ENCODE measurements around the gene PRND. TPM values are rescaled to one million over a fixed set of nuclear protein-coding genes. Genes with fewer than 3 reads are reported as not detected.

PRND gene
- total RNA-seq, 1 donor from 2014 or later: not detected

DNA sequence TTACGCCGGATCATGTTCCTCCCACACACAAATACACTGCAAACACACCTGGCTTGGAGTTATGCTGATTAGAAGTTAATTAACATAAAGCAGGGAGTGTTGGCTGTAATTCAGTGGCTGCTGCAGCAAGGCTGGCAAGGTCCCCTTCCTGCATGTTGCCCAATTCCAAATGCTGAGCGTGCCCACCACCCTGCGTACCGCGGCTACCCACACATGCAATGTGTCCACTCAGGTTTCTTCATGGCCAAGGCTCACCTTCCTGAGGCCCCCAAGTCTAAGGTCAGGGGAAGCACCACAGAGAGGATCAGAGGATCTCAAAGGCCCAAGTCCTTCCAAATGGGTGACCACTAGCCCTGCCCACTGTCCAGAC, 11.6 kb upstream of the PRND start:
- TF ChIP-seq, protein P1, sequence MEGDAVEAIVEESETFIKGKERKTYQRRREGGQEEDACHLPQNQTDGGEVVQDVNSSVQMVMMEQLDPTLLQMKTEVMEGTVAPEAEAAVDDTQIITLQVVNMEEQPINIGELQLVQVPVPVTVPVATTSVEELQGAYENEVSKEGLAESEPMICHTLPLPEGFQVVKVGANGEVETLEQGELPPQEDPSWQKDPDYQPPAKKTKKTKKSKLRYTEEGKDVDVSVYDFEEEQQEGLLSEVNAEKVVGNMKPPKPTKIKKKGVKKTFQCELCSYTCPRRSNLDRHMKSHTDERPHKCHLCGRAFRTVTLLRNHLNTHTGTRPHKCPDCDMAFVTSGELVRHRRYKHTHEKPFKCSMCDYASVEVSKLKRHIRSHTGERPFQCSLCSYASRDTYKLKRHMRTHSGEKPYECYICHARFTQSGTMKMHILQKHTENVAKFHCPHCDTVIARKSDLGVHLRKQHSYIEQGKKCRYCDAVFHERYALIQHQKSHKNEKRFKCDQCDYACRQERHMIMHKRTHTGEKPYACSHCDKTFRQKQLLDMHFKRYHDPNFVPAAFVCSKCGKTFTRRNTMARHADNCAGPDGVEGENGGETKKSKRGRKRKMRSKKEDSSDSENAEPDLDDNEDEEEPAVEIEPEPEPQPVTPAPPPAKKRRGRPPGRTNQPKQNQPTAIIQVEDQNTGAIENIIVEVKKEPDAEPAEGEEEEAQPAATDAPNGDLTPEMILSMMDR (IDR thresholded peaks at IDR 0.05; ENCODE audit: partially characterized antibody, unreplicated experiment): no peak
- DNase-seq: no peak
- Mint-ChIP-seq H3K27ac (ENCODE audit: unreplicated experiment) (no peak overlapping the region), H3K4me3 (ENCODE audit: unreplicated experiment) (no peak overlapping the region), H3K9me3 (ENCODE audit: unreplicated experiment) (no peaks in the 10 kb centered on the region), H3K36me3 (ENCODE audit: unreplicated experiment) (no peaks in the 10 kb centered on the region), H3K27me3 (ENCODE audit: unreplicated experiment) (no peaks in the 10 kb centered on the region), H3K4me1 (ENCODE audit: low read depth, unreplicated experiment) (no peaks in the 10 kb centered on the region)

DNA sequence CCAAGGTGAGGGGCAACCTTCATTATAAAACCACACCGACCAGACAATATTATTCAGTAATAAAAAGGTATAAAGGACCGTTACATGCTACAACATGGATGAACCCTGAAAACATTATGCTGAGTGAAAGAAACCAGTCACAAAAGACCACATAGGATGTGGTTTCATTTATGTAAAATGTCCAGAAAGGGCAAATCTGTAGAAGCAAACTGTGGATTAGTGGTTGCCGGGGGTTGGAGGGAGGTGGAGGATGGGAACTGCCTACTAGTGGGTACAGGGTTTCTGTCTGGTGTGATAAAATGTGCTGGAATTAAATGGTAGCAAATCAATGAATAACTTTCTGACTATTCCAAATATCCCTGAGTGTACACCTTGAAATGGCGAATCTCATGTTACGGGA, 10.2 kb upstream of the PRND start:
- Mint-ChIP-seq H3K27me3 (ENCODE audit: unreplicated experiment) (no peaks in the 10 kb centered on the region), H3K4me3 (ENCODE audit: unreplicated experiment) (no peak overlapping the region), H3K27ac (ENCODE audit: unreplicated experiment) (no peak overlapping the region), H3K9me3 (ENCODE audit: unreplicated experiment) (no peaks in the 10 kb centered on the region), H3K4me1 (ENCODE audit: low read depth, unreplicated experiment) (no peaks in the 10 kb centered on the region), H3K36me3 (ENCODE audit: unreplicated experiment) (no peaks in the 10 kb centered on the region)
- no peak for DNase-seq
- TF ChIP-seq, protein P1 (IDR thresholded peaks at IDR 0.05; ENCODE audit: partially characterized antibody, unreplicated experiment): no peak

DNA sequence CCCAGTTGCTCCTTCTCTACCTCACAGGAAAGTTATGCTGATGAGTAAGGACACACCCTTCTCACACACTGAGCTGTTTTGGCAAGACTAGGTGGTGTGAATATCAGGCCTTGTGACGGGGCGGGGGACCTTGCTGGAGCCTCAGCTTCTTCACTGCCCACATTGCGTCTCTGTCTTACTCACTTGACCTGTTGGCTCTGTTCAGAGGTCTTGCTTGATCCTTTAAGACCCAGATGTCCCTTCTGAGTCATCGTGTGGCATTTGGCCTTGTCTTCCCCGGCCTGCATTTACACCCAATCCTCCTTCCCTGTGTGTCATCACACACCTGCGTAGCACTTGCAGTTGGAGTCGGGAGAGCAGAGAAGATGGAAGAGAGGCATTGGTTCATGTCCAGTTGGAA, 8.3 kb upstream of the PRND start:
- no peaks in the 10 kb centered on the region for H3K36me3 Mint-ChIP-seq (ENCODE audit: unreplicated experiment)
- TF ChIP-seq, protein P1 (IDR thresholded peaks at IDR 0.05; ENCODE audit: partially characterized antibody, unreplicated experiment): no peak
- H3K27ac Mint-ChIP-seq (ENCODE audit: unreplicated experiment): no peak overlapping the region
- no peaks in the 10 kb centered on the region for H3K4me1 Mint-ChIP-seq (ENCODE audit: low read depth, unreplicated experiment)
- H3K9me3 Mint-ChIP-seq (ENCODE audit: unreplicated experiment): no peaks in the 10 kb centered on the region
- no peak overlapping the region for H3K4me3 Mint-ChIP-seq (ENCODE audit: unreplicated experiment)
- no peak for DNase-seq
- peaks cover 2% of the 10 kb centered on the region for H3K27me3 Mint-ChIP-seq (ENCODE audit: unreplicated experiment)

DNA sequence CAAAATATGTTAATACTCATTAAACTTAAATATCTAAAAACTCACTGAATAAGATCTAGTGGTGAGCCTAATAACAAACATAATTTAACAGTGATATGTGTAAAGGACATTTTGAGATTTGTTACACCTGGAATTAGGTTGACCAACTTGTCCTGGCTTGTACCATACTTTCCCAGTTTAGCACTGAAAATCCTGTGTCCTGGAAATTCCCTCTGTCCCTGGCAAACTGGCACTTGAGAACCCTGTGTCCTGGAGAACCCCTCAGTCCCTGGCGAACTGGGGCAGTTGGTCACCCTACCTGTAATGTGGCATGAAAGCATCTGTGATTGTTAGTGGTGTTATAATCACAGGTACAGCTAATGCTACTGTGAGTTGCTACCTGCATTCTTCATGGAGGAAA, 6.9 kb upstream of the PRND start:
- TF ChIP-seq, protein P1 (IDR thresholded peaks at IDR 0.05; ENCODE audit: partially characterized antibody, unreplicated experiment): no peak
- H3K9me3 Mint-ChIP-seq (ENCODE audit: unreplicated experiment): no peaks in the 10 kb centered on the region

DNA sequence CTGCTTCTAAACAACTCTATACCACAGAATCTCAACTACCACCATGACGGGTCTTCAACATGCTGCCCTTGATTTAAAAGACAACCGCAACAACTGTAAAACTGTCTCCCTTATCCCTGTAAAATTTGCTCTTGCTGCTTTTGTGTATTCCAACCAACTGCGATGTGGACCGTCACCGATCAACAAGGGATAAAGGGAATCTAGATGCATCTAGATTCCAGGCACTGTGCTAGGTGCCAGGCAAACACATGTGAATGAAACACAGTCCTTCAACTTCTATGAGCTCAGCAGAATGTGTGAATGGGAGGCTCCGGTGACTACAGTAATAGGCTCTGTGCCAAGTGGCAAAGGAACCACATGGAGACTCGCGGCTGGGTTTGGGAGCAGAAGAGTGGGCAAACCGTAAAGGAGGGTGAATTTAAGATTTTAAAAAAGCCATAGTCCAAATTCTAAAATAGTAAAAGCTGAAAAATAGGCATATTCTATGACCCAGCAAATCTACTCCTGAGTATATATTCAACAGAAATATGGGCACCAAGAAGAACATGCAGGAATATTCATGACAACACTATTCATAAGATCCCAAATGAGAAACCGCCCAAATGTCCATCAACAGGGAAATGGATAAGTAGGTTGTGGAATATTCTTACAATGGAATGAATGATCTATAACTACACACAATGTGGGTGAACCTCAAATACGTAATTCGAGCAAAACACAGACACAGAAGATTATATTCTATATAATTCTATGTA, 3.7 kb upstream of the PRND start:
- no peak for DNase-seq
- TF ChIP-seq, protein P1 (IDR thresholded peaks at IDR 0.05; ENCODE audit: partially characterized antibody, unreplicated experiment): no peak
- H3K36me3 Mint-ChIP-seq (ENCODE audit: unreplicated experiment): no peaks in the 10 kb centered on the region

More for the DNA sequence above, 6.9 kb upstream of the PRND start:
- Mint-ChIP-seq H3K27me3 (ENCODE audit: unreplicated experiment) (peaks cover 2% of the 10 kb centered on the region), H3K27ac (ENCODE audit: unreplicated experiment) (no peak overlapping the region), H3K36me3 (ENCODE audit: unreplicated experiment) (no peaks in the 10 kb centered on the region), H3K4me1 (ENCODE audit: low read depth, unreplicated experiment) (no peaks in the 10 kb centered on the region), H3K4me3 (ENCODE audit: unreplicated experiment) (no peak overlapping the region)
- no peak for DNase-seq

More for the DNA sequence above, 3.7 kb upstream of the PRND start:
- Mint-ChIP-seq H3K27ac (ENCODE audit: unreplicated experiment) (no peak overlapping the region), H3K4me3 (ENCODE audit: unreplicated experiment) (no peak overlapping the region), H3K9me3 (ENCODE audit: unreplicated experiment) (no peaks in the 10 kb centered on the region), H3K4me1 (ENCODE audit: low read depth, unreplicated experiment) (no peaks in the 10 kb centered on the region), H3K27me3 (ENCODE audit: unreplicated experiment) (peaks cover 2% of the 10 kb centered on the region)

Measured in glutamatergic neuron (in vitro differentiated cells).